Measurements from ENCODE around the gene TDRD12.

- TF ChIP-seq CTCF (IDR thresholded peaks at IDR 0.05) (no peak), EP300 (IDR thresholded peaks at IDR 0.05) (no peak), POLR2A (IDR thresholded peaks at IDR 0.05) (no peak)
These were observed 91.6 kb downstream of the TDRD12 start for GRCh38 chr19:32811151-32811550.

Data from tibial nerve (tissue), 4 donors.